HG03558 (cell line): Measurements from ENCODE around the gene VEZT.

Experiments used
- ATAC-seq: cut with Tn5 transposase; IDR thresholded peaks from one replicate; pipeline ENCODE4 v1.9.1; 2021; ENCODE audit warnings: moderate number of reproducible peaks; ENCODE audit not compliant: unreplicated experiment; ENCODE audit errors: extremely low read depth

Gene VEZT

DNA sequence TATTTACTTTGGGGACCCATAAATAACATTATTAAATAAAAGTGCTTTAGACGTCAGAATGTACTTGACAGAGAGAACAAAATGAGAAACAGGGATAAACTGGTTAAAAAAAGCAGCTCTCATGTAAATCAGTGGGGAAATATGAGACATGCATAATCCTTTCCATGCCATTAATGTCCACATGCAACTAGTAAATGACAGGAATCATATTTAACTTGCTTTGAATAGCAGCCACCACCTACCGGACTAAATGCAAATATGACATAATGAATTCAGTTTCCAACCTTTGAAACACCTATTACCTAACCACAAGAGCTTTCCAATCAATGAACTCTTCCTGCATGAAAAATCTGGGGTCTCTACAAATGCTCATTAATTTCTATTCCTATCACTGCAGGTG is 20.0 kb upstream of the VEZT start:
- ATAC-seq: no peak

DNA sequence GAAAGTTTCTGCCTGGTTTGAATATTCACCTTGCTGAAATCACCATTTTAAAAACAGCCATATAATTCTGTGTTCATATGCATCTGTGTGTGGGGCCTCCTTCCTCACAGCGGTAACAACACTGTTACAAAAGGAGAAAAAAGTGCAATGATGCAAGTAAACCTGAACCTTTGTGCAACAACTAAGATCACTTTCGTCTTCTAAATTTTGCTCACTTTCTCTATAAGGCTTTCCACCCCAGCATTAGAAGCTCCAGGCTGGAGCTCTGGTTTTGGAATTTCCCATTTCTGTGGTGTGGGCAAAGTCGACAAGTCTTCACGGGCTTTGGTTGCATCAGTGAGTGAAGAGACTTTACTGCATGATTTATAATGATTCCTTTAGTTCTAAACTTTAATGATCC is 18.7 kb upstream of the VEZT start:
- no peak for ATAC-seq

DNA sequence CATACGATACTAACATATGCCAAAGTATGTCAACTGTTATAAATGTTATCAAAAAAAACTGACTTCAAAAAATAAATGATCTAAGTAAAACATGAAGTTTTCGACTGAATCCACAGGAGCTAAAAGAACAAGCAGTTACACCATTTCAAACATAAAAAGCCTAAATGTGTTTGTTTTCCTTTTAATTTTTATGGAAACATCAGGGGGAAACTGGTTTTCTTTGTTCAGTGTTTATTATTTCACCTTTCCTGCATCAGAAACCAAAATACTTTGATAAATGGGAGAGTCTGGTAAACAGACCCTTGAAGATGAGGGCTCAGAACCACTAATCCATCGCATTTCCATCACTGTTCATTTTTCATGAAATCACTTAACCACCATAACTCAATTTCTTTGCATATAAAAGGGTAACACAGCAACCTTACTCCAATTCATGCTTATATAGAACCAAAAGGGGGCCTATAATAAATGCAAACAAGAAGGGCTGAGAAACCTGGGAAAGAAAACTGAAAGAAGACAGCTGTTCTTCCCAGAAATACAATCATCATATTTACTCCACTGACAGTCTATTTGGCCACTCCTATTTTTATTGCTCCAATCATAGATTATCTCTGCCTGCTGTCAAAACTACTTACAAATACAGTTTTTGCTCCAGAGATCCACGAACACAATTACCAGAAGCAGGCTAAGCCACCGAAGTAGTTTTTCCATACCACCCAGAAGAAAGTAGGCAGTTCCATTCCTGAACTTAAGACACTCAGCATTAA is 17.3 kb upstream of the VEZT start:
- ATAC-seq: no peak

DNA sequence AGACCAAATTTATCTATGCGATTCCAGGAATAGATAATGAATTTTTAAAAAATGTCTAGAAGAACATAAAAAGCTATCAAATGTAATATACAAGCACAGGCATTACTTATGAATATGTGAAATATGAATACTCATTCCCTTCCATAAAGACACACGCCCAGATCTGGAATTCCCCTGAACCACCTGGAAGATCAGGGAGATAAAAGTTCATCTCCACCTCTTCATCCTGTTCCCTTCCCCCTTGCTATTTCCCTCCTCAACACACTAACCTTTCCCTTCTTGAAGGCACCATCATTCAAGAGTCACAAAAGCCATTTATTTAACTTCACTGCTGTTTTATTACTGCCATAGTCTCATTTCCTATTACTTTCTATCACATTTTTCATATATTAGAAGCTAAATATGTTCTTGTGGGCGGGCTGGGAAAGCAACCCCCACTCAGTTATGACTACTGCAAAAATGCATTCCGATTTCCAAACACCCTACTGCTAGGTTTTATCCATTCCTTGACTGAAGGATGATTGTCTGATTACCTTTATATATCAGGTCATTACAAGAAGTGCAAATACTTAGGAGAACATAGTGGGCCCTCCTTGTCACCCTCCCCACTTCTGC is 16.4 kb upstream of the VEZT start:
- ATAC-seq: no peak

DNA sequence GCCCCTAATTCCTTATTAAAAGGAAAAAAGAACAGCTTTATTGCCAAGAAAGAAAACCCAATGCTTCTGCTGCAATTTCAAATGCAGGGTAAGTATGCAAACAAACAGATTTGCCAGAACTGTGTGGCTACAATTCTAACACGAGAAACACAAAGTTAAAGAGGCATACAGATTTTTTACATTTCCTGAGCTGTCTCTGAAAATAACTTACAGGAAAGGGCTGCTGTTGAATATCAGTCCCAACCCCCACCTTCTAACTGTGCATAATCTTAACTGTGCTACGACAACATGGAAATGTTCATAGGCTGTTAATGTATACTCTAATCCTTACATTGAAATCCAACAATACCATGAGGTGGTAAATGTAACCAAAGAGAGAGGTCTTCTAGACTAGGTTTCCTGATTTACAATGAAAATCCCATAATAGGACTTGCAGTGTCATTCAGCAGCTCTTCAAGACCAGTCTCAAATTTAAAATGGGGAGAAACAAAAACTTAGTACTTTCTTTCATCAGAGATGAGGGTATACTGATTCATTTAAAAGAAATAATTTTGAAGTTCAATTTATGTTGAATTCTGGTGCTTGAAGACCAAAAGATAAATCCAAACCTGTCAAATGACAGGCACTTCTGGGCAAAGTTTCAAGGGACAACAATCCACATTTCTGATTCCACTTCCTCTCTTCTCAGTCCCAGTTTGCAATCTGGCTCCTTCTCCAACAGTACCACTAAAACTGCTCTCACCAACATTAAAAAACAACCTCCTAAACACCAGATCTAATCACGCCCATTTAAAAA is 14.7 kb upstream of the VEZT start:
- no peak for ATAC-seq

DNA sequence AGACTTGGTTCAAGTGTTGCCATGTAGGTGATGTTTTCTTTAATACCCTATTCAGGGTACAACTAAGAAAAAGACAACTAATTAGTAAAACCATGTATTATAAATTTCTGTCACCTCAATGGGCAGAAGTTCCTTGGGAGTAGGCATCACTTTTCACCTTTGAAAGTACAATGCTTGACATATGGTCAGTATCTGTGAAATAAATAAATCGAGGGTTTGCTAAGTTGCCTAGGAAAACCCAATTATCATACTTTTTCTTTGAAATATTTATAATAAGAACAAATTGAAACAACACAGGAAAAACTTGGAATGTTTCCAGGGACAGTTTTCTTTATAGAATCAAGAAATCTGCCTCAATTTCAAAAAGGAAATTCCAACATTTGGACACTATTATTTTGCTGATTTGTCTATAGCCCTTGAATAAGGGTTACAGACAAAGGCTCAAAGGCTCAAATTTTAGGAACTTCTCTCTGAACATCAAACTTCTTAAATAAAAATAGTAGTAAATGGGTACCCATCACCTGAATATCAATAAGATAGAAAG is 14.0 kb upstream of the VEZT start:
- ATAC-seq: no peak

DNA sequence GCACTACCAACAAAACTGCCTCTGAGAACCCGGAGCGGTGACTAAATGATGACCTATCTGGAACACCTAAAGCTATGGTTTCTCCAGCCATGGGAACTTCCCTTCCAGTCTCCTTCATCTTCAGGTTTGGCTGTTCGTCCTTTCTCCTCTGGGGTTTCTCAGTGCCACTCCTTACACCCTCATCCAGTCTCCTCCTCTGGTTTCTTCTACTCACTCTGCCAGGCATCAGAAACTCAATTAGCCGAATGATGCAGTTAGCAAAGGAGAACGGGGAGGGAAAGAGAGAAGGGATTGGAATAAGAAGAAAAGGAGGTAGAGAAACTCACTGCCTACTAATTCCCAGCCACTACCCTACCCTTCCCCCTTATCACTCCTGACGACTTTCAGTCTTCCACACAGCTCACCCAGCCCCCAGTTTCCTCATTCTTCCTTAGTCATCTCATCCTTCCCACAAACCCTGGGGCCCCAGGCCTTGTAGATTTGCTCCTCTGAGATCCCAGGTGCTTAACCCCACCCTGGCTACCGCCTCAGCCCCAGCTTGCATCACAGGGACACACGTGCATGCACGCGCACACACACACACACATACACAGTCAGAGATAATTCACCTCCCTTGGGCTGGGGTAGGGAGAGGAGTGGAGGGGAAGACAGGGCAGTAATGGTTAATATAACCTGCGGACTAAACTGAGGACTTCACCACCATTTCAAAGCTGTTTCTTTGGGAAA is 13.3 kb upstream of the VEZT start:
- no peak for ATAC-seq

DNA sequence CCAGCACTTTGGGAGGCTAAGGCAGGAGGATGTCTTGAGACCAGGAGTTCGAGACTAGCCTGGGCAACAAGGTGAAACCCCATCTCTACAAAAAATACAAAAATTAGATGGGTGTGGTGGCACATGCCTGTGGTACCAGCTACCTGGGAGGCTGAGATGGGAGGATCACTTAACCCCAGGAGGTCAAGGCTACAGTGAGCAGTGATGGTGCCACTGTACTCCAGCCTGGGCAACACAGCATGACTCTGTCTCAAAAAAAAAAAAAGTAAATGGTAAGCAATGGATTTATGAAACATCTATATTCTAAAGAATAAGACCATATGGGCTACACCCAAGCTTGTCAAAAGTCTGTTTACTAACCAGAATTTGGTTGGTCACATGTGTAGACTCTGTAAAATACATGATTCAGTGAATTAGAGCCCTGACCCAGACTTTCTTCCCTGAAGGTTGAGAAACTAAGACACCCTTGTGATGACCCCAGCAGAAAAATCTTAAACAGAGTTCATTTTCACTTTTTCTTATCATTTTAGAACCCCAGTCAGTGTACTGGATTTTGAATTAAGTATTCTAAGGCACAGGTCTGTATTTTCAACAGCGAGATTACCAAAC is 12.5 kb upstream of the VEZT start:
- no peak for ATAC-seq

DNA sequence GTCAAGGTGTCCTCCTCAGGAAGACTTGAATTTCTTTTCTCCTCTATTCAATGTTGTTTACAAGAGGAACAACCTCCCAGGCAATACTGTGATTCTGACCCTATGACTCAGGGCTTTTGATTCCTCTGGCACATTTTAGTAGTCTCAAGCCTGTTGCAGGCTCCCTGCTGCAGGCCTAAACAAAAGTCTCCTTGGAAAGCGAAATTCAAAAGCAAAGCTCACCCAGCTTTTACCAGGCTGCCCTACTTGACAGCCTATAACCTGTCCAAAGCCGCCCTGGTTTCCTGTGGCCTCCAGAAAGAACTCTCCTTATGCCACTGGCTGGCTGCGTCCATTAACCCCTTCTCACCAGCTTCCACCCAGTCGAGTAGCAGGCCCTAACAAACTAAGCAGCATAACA is 11.9 kb upstream of the VEZT start:
- no peak for ATAC-seq

DNA sequence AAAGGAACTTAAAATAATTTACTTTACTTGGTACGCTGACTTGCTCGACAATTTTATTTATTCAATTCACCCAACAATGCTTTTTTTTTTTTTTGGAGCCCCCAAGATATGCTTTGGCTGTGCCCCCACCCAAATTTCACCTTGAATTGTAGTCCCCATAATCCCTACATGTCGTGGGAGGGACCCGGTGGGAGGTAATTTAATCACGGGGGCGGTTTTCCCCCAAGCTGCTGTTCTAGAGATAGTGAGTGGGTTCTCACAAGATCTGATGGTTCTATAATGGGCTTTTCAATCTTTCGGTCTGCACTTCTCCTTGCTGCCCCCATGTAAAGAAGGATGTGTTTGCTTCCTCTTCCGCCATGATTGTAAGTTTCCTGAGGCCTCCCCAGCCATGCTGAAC is 10.7 kb upstream of the VEZT start:
- ATAC-seq: no peak

DNA sequence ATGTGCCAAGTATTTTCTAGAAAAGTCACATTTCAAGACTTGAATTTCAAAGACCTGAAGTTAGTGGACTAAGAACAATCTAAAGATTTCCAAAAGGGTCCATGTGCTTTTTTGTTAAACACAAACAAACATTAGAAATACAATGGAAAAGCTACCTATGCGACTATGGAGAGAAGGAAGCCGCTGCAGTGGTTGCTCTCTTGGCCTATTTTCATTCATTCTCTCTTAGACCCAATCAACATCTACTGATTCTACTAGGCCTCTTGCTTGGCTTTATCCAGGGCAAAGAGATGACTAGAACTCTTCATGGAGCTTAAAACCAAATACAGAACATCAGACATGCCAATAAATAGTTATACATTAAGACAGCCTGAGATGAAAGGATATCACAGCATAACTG is 10.2 kb upstream of the VEZT start:
- ATAC-seq: no peak

DNA sequence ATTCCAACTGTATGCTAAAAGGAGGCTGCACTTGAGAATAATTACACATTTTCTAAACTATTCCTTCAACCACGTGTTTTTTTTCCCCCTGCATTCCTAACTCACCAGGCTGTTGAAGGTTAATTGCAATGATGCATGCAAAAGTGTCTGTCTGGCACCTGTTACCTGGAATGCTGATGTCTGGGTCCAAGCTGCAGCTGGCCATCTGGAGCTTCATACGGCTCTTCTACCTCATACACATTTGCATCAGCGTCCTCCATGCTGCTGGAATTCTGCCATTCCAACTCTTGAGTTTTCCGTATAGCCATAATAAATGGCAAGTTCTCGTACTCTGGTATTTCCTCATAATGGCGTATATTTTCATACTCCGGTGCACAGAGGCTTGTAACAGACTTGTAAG is 8.9 kb upstream of the VEZT start:
- ATAC-seq: no peak

DNA sequence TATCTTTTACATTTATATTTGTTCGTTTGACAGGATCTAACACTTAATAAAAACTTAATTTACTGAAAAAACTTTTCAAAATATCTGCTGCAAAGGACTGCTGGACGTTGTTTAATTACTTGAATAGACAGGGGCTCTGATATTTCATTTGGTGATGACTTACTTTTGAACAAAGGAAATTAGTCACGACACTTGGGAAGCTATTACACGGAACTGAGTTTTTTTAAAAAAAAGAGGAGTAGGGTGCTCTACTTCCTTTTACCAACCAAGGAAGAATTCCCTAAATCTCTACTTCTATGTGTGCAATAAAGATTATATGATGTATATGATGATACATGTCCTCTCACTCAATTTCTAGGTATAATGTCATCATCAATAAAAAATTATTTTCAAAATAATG is 5.0 kb upstream of the VEZT start:
- ATAC-seq: no peak

DNA sequence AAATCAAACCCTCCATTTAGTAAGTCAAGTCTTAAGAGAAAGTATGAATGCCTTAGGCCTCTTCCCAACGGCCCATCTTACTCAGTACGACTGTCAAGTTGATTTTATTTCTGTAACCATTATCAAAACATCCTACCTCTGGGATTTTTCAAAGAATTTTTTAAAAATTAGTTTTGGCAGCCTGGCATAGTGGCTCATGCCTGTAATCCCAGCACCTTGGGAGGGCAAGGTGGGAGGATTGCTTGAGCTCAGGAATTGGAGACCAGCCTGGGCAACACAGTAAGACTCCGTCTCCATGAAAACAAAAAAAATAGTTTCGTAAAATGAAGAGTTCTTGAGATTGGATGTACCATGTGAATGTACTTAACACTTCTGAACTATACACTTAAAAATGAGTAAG is 4.5 kb upstream of the VEZT start:
- no peak for ATAC-seq

DNA sequence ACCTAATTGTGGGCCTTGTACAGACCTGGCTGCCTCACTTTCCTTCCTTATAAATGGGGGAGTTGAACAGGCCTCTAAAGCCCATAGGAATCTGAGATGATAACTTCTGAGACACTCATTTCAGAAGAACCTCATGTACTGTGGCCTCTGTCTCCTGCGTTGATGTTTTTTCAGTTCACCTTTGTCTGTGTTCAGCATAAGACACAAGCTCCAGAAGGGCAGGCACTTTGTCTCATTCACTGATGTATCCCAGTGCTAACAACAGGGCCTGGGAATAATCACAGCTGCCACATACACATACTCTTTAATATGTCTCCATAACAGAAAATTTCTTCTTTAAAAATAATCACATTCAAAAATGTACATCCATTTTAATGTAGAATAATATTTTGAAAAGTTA is 3.7 kb upstream of the VEZT start:
- no peak for ATAC-seq

DNA sequence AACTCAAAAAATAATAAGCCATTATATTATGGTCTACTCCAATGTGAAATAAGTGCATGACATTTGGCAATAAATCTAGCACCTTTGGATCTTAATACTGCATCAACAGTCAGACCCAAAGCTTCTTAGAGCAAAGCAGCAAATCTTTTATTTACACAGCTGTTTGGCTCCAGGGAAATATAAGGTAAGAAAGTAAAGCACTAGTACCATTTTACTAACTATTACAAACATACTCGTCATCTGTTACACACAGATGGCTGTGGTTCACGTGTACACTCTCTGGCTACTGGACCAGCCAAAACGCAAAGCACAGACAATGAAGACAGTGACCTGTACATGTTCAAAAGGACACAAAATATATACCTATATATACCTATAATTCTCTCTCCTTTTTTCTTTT is 3.1 kb upstream of the VEZT start:
- no peak for ATAC-seq

DNA sequence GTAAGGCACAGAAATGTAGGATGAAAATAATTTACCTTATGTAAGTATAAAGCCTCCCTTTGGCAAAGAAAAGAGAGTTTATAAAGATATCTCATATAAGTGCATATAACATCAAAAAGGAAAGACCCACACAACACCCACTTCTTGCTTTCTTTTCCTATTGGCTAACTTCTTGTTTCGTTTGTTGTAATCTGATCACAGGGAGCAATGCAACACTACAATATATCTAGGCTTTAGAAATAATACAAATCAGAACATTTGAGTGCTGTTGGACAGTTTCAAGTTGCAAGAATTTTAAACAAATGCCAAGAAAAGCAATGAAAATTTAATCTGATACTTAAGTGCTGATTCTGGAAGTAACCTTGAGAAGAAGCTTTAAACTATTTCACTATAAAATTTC is 1.7 kb upstream of the VEZT start:
- no peak for ATAC-seq

DNA sequence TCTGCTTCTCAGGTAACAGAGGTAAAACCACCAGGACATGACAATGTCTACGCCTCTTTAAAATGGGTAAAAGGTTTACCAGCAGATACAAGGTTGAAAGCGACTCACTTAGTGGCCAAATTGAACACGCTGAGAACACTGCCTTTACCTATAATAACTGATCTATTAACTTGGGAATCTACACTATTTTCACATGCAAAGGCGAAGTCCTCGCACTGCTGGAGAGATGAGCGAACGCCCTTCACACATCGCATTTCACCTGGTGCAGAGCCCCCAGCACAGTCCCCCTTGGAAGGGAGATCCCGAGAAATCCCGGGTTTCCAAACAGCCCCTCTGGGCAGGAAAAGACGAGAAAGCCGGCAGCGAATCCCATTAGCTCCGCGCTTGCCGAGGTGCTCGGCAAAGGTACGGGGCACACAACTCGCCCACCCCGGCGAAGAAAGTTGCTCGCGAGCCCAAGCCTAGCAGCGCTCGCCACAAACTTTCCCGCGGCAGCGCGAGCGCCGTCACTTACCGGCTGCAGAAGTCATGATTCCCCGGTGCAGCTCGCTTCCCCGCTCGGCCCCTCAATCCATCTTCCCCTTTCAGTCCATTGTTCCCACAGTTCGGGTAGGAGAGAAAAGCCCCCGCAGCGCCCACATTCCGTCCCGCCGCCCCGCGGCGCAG is 763 bp upstream of the VEZT start:
- ATAC-seq: peak; percentile 8
